GM21576 (cell line): ENCODE results near the gene RUNX3.

Experiments
- ATAC-seq: cut with Tn5 transposase; IDR thresholded peaks from one replicate; pipeline ENCODE4 v1.9.1; 2021; ENCODE audit warnings: mild to moderate bottlenecking, moderate library complexity; ENCODE audit not compliant: unreplicated experiment

RUNX3 gene

GRCh38 chr1:24903955-24904730, 25.9 kb downstream of the RUNX3 start:
- no peak for ATAC-seq

- ATAC-seq: no peak
These were observed 26.5 kb downstream of the RUNX3 start for GRCh38 chr1:24903560-24903954.

DNA sequence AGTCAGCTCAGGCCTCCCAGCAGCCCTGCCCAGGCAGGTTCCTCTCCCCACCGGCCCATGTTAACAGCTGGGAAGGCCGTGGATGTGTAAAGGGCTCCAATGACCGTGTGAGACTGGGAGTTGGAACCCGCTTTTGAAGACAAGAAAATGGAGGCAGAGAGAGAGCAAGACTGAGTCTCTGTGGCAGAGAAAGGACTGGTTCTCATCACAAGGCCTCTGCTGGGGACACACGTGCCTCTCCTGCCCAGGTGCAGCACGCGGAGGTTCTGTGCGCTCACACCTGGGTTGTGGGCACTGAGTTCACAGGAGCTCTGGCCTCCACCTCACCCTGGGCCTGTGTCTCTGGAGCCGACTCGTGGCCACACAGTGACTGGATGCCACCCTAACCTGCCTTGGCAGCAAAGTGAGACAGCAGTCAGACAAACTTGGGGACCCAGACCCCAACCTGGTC, 27.0 kb downstream of the RUNX3 start:
- no peak for ATAC-seq

DNA sequence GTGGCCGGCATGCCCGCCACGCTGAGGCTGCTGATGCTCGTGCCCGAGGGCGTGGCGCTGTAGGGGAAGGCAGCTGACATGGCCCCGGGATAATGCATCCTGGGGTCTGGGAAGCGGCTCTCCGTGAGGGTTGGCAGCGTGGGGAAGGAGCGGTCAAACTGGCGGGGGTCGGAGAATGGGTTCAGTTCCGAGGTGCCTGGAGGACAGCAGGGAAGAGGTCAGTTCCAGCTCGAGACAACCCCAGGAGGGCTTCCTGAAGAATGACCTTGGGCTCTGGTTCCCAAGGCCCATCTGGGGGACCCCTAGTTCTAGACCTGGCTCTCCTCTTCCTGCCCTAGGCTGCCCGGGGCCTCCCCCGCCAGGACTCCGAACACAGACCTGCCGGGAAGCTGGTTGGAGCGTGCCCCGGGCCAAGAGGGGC, 27.6 kb downstream of the RUNX3 start:
- ATAC-seq: no peak

- no peak for ATAC-seq
These were observed 28.1 kb downstream of the RUNX3 start for GRCh38 chr1:24901791-24902470.

DNA sequence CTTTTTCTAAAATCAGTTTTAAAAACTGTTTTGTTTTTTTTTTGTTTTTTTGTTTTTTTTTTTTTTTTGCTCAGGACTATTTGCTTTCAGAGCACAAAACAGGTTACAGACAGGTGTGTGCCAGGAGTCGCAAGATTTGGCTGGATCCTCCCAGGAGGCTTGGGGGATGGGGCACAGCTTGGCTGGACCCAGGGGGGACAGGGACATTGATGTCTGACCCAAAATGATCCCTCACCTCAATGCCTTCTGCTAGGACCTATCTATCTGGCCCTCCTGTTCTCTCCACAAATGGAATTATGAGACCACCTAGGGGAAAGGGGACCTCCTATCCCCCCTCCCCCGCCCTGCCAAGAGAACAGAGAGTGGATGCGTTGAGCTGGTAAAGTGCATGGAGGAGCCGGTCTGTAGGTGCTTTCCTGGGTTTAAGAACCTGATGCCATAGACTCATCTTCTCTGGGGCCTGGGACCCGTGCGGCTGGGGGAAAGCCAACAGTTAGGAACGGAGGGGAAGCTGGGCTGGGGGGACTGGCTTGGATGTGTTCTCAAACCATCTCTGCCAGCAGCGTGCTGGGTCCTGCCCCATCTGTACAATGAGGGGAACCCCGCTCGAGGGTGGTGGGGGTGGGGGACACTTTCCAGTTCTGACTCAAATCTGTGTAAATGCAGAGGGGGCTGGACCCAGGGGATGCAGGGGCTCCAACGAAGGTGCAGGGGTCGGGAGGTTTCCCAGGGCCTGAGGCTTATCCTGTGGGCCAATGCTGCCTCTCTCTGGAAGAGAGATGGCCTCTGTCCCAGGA, 28.9 kb downstream of the RUNX3 start:
- no peak for ATAC-seq

- ATAC-seq: no peak
These were observed 29.6 kb downstream of the RUNX3 start for GRCh38 chr1:24900486-24900849.

GRCh38 chr1:24899581-24900485, 30.2 kb downstream of the RUNX3 start:
- no peak for ATAC-seq

- ATAC-seq: no peak
These were observed 31.1 kb downstream of the RUNX3 start for GRCh38 chr1:24898909-24899439.

- ATAC-seq: no peak
These were observed 31.7 kb downstream of the RUNX3 start for GRCh38 chr1:24898152-24898908.

- no peak for ATAC-seq
These were observed 32.6 kb downstream of the RUNX3 start for GRCh38 chr1:24897263-24898151.

DNA sequence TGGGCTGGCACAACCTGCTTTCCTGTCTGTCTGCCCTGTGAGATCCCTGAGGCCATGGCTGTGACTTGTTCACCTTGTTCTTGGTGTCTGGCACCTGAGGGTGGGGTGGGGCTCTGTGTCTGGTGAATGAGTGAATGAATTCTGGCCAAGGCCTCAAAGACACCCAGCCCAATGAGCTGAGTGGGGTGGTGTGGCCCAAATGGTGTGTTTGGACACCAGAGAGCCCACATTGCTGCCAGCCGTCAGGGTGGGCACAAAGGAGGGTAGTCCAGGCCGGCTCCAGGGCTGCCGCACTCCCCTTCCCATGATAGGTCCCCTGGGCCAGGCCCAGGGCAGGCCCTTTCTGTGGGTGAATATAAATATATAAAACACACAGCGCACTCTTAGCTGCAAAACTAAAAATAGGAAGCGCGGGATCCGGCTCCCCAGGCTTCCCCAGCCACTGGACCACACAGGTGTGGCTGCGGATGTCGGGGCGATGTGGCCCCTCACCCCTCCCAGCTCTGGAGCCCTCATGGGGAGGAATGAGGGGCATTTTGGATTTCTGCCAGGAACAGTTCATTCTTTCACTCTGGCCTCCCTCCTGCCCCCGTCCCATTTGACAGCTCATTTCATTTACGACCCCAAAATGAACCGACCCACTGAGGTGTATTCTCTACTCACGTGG, 33.3 kb downstream of the RUNX3 start:
- ATAC-seq: no peak

- no peak for ATAC-seq
These were observed 33.9 kb downstream of the RUNX3 start for GRCh38 chr1:24896176-24896575.

DNA sequence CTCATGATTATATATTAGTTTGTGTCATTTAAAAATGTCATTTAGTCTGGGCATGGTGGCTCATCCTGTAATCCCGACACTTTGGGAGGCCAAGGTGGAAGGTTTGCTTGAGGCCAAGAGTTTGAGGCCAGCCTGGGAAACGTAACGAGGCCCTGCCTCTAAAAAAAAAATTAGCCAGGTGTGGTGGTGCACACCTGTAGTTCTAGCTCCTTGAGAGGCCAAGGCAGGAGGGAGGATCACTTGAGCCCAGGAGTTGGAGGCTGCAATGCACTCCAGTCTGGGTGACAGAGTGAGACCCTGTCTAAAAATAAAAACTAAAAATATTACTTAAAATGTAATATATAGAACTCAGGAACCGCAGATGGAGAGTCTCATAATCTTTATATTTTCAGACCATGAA, 34.6 kb downstream of the RUNX3 start:
- no peak for ATAC-seq

GRCh38 chr1:24894002-24894401, 36.1 kb downstream of the RUNX3 start:
- ATAC-seq: no peak

GRCh38 chr1:24893431-24893830, 36.6 kb downstream of the RUNX3 start:
- ATAC-seq: no peak

DNA sequence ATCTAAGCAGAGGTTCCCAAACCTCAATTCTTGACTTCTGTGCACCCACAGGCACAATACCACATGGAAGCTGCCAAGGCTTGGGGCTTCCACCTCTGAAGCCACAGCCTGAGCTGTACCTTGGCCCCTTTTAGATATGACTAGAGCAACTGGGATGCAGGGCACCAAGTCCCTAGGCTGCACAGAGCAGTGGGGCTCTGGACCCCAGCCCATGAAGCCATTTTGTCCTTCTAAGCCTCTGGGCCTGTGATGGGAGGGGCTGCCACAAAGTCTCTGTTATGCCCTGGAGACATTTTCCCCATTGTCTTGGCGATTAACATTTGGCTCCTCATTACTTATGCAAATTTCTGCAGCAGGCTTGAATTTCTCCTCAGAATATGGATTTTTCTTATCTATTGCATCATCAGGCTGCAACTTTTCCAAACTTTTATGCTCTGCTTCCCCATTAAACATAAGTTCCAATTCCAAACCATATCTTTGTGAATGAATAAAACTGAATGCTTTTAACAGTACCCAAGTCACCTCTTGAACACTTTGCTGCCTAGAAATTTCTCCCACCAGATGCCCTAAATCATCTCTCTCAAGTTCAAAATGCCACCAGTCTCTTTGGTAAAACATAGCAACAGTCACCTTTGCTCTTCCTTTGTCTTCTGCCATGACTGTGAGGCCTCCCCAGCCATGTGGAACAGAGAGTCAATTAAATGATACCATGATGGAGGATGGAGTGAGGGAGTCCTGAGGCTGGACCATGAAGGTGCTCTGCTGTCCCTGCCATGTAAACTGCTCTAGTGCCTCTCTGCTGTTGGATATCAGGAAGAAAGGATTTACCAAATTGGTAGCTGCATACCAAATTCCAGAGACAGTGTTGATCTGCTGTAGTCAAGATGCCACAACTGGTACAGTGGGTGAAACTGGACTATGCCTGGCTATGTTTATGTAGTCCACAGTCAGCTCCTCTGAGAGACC, 37.6 kb downstream of the RUNX3 start:
- no peak for ATAC-seq
